ENCODE results near the gene NPAT. TPM values are rescaled to one million over a fixed set of nuclear protein-coding genes. Genes with fewer than 3 reads are reported as not detected.
A peak's percentile ranks its signal among the peaks of the same experiment; 100 is the strongest.
"Not testable (repeated sequence)": the region's sequence is repeated elsewhere in the genome, so short reads cannot be mapped to it uniquely, and the experiment has no call there.

The NPAT gene
- polyA plus RNA-seq, 1 donor from 2014 or later: 23.9 TPM

DNA sequence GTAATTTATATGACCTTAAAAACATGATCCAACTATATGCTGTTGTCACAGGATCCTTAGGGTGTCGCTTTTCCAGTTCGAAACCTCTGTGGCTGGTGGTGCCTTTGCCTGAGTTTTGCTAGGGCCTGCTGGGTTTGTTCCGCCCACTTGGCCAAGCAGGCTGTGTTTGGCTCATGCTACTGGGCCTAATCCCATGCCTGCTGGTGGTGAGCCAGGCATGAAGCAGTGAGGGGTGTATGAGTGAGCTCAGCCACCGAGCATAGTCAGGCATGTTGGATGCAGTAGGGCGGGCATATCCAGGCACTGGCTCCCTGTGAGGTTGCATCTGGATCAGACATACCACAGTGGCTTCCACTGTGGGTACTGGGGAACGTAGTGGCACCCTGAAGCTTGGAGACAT, 16.3 kb downstream of the NPAT start:
- Mint-ChIP-seq H3K36me3 (peaks cover 22% of the 10 kb centered on the region), H3K27ac (peak overlapping the region in 1 of 3 donors; percentile 71), H3K4me1 (peaks cover 23 to 31% (median 24%) of the 10 kb centered on the region in 3 donors), H3K4me3 (no peak overlapping the region), H3K9me3 (peaks cover 3 to 13% (median 11%) of the 10 kb centered on the region in 3 donors), H3K27me3 (no peaks in the 10 kb centered on the region)

DNA sequence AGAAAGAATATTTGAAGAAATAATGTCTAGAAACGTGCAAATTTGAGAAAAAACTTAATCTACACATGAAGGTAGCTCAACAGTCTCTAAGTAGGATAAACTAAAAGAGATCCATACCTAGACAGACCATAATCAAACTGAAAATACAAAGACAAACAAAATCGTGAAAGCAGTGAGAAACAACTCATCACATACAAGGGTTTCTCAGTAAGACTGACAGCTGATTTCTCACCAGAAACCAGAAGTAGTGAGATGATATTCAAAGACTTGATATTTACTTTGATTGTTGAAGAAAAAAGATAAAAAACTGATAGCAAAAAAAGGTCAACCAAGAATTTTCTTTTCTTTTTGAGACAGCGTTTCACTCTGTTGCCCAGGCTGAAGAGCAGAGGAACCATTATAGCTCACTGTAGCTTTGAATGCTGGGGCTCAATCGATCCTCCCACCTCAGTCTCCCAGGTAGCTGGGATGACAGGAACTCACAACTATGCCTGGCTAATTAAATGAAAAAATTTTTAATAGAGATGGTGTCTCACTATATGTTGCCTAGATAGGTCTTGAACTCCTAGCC, 17.4 kb downstream of the NPAT start:
- peaks cover 3 to 13% (median 11%) of the 10 kb centered on the region in 3 donors for H3K9me3 Mint-ChIP-seq
- no peak overlapping the region for H3K27ac Mint-ChIP-seq
- no peak overlapping the region for H3K4me3 Mint-ChIP-seq
- H3K4me1 Mint-ChIP-seq: peaks cover 25 to 34% (median 26%) of the 10 kb centered on the region in 3 donors
- peaks cover 17% of the 10 kb centered on the region for H3K36me3 Mint-ChIP-seq
- no peaks in the 10 kb centered on the region for H3K27me3 Mint-ChIP-seq

DNA sequence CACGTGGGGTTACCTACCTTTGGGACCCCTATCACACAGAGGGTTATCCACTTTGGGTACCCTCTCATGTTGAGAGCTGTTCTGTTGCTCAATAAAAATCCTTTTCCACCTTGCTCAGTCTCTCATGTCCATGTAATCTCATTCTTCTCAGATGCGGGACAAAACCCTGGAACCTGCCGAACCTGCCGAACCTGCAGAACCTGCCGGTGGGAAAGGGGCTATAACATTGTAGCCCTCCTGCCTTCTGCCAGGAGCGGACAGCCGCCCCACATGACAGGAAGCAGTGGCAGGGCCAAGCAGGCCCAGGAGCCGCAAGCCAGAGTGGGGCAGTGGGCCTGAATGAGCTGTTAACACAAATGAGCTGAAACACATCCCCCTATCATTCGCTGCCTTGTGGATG, 18.1 kb downstream of the NPAT start:
- H3K36me3 Mint-ChIP-seq: peaks cover 14% of the 10 kb centered on the region
- peaks cover 31 to 40% (median 31%) of the 10 kb centered on the region in 3 donors for H3K4me1 Mint-ChIP-seq
- H3K9me3 Mint-ChIP-seq: peaks cover 3 to 13% (median 11%) of the 10 kb centered on the region in 3 donors
- H3K27me3 Mint-ChIP-seq: no peaks in the 10 kb centered on the region
- H3K4me3 Mint-ChIP-seq: peak overlapping the region in 1 of 4 donors; percentile 32
- H3K27ac Mint-ChIP-seq: no peak overlapping the region

DNA sequence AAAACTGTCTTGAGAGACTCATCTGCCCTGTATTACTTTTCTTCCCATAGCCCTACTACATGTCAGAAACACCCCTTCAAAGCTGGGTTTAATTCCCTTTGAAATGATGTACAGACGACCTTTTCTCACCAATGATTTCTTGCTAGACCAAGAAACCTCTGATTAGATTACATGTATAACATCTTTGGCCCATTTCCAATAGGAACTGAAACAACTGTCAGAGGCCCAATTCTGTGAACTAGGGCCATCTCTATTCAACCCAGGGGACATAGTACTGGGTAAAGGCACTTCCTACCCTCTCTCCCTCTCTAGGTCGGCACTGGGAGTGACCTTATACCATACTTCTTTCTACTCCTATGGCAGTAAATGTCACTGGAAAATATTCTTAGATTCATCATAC, 19.4 kb downstream of the NPAT start:
- H3K4me3 Mint-ChIP-seq: no peak overlapping the region
- H3K4me1 Mint-ChIP-seq: peaks cover 29 to 40% (median 39%) of the 10 kb centered on the region in 3 donors
- peak overlapping the region in 1 of 3 donors; percentile 33 for H3K27ac Mint-ChIP-seq
- H3K9me3 Mint-ChIP-seq: peaks cover 3 to 13% (median 11%) of the 10 kb centered on the region in 3 donors
- no peaks in the 10 kb centered on the region for H3K27me3 Mint-ChIP-seq
- H3K36me3 Mint-ChIP-seq: peaks cover 9% of the 10 kb centered on the region

DNA sequence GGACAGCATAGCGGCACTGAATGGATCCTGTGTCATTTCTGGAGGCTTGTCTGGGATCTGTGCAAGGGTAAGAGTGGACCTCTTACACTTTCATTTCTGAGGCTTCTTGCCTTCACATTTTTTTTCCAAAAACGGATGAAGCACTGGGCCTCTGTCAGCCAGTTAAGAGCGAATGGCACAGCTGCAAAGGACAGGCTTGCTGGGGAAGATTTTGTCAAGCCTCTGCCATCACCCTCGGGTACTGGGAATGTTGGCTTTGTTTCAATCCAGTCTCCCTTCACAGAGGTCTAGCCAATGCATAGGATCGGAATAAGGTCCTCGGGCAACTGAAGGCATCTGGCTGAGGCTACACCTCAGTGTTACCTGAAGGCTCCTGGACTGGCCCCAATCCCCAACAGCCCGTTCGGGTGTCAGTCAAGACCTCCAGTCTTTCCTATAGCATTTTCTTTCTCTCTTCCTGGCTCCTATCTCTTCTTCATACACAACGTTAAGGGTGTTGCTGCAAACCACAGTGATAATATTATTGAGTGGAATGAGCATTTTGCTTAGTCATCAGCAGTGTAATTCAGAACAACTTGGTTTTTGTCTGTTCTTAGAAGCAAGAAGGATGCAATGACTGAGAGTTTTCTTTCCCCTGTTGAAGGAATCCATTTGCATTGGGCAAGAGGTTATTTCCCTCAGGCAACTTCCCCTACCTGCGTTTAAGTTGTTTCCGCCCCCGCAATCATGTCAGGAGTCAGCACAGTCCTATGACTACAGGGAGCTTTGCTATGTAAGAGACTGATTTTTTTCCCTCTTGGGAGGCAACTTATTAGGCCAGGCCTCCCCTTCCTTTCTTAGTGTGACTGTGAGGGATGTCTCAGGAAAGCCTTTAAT, 22.8 kb downstream of the NPAT start:
- Mint-ChIP-seq H3K36me3 (peaks cover 2% of the 10 kb centered on the region), H3K4me3 (peak overlapping the region in 2 of 4 donors; percentile 52 to 81), H3K9me3 (peaks cover under 1 to 9% (median 5%) of the 10 kb centered on the region in 3 donors), H3K27ac (peak overlapping the region; percentile 69 to 74 (median 73)), H3K27me3 (no peaks in the 10 kb centered on the region), H3K4me1 (peaks cover 42 to 52% (median 50%) of the 10 kb centered on the region in 3 donors)

DNA sequence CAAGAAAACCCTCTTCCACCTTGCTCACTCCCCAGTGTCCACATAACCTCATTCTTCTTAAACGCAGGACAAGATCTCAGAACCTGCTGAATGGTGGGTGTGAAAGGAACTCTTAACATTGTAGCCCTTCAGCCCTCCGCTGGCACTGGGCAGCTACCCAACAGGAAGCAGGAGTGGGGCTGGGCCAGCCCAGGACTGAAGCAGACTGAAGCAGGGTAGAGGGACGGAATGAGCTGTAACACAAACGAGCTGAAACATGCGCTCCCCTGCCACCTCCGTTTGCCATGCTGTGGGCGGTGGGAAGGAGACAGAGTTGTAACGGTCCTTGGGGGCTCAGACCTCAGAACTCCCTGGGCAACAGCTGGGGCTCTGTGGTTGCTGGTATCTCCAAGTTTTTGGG, 23.6 kb downstream of the NPAT start:
- H3K9me3 Mint-ChIP-seq: peaks cover 0 to 6% (median 4%) of the 10 kb centered on the region in 3 donors
- H3K4me3 Mint-ChIP-seq: no peak overlapping the region

GRCh38 chr11:108197351-108197750, 25.1 kb downstream of the NPAT start:
- peaks cover 32 to 38% (median 37%) of the 10 kb centered on the region in 3 donors for H3K4me1 Mint-ChIP-seq
- H3K4me3 Mint-ChIP-seq: peak overlapping the region in 1 of 4 donors; percentile 41
- no peaks in the 10 kb centered on the region for H3K27me3 Mint-ChIP-seq
- no peaks in the 10 kb centered on the region for H3K9me3 Mint-ChIP-seq
- H3K36me3 Mint-ChIP-seq: peaks cover 3% of the 10 kb centered on the region
- H3K27ac Mint-ChIP-seq: no peak overlapping the region

More for the DNA sequence above, 23.6 kb downstream of the NPAT start:
- H3K36me3 Mint-ChIP-seq: peaks cover 4% of the 10 kb centered on the region
- H3K27me3 Mint-ChIP-seq: no peaks in the 10 kb centered on the region
- H3K27ac Mint-ChIP-seq: peak overlapping the region in 1 of 3 donors; percentile 21
- H3K4me1 Mint-ChIP-seq: peaks cover 41 to 49% (median 48%) of the 10 kb centered on the region in 3 donors

DNA sequence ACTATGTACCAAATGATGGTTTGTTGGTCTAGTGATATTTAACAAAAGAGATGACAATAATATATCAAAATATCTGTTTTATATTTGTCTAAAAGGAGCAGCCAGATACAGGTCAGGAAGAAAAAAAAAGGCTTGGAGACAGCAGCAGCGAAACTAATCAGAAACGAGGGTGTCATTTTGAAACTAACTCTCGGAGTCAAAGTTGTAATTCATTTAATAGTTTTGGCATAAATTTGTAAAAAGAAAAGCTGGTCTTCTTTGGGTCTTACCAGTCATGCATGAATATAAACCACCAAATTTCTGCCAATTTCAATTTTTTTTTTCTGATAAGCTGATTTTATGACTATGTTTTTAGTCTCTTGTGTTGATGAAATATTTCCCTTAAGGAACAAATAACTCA, 25.5 kb downstream of the NPAT start:
- Mint-ChIP-seq H3K27me3 (no peaks in the 10 kb centered on the region), H3K36me3 (peaks cover 3% of the 10 kb centered on the region), H3K4me1 (peaks cover 30 to 38% (median 37%) of the 10 kb centered on the region in 3 donors), H3K4me3 (peak overlapping the region in 1 of 4 donors; percentile 41), H3K27ac (peak overlapping the region in 1 of 3 donors; percentile 39), H3K9me3 (no peaks in the 10 kb centered on the region)

DNA sequence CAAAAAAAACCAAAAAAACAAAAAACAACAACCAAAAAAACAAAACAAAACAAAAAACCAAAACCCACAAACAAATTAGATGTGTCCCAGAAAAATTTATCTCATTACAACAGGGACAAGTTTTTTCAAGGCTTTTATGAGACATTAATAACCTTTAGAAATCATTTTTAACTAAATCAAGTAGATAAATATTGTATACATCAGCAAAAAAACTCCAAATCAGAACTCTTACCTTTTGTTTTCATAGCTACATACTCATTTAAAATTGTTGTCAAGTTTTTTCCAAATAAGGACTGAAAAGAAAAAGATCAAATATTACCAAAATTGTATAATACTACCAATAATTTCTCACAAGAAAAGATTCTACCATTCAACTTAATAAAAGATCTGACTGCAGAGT, 28.7 kb downstream of the NPAT start:
- Mint-ChIP-seq H3K27me3 (no peaks in the 10 kb centered on the region), H3K36me3 (peaks cover 6% of the 10 kb centered on the region), H3K4me3 (no peak overlapping the region), H3K4me1 (peaks cover 9 to 25% (median 20%) of the 10 kb centered on the region in 3 donors), H3K9me3 (no peaks in the 10 kb centered on the region), H3K27ac (no peak overlapping the region)

DNA sequence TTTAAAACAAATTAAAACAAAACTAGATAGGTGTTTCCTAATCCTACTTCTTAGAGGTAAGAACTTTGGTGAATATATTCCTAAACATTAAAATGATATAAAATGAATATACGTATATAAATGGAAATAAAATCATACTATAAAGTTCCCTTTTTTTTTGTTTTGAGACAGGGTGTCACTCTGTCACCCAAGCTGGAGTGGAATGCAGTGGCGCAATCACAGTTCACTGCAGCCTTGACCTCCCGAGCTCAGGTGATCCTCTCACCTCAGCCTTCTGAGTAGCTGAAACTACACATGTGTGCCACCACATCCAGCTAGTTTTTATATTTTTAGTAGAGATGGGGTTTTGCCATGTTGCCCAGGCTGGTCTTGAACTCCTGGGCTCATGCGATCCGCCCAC, 44.9 kb downstream of the NPAT start:
- no peak overlapping the region for H3K27ac Mint-ChIP-seq
- peaks cover 3% of the 10 kb centered on the region for H3K36me3 Mint-ChIP-seq
- H3K9me3 Mint-ChIP-seq: no peaks in the 10 kb centered on the region
- no peak overlapping the region for H3K4me3 Mint-ChIP-seq
- no peaks in the 10 kb centered on the region for H3K27me3 Mint-ChIP-seq
- H3K4me1 Mint-ChIP-seq: peaks cover 15 to 21% (median 18%) of the 10 kb centered on the region in 3 donors

DNA sequence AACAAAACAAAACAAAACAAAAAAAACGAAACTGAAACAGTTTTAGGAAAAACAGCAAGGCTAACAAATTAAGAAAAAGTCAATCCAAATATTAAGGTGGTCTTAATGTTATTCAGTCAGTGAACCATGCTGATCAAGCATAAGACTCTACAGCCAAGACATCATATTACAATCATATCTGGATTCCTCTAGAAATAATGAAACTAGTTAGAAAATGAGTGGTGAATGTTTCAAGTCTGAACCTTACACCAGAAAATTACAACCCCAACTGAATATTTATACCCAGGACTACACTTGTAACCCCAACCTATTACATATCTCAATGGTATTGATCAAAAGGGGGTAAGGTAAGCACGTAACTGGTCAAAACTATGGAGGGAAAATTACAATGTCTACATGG, 52.3 kb downstream of the NPAT start:
- H3K4me3 Mint-ChIP-seq: peak overlapping the region in 1 of 4 donors; percentile 59
- peak overlapping the region in 2 of 3 donors; percentile 3 to 64 for H3K27ac Mint-ChIP-seq
- peaks cover 8% of the 10 kb centered on the region for H3K36me3 Mint-ChIP-seq
- H3K4me1 Mint-ChIP-seq: peaks cover 18 to 25% (median 25%) of the 10 kb centered on the region in 3 donors
- no peaks in the 10 kb centered on the region for H3K27me3 Mint-ChIP-seq
- H3K9me3 Mint-ChIP-seq: no peaks in the 10 kb centered on the region

DNA sequence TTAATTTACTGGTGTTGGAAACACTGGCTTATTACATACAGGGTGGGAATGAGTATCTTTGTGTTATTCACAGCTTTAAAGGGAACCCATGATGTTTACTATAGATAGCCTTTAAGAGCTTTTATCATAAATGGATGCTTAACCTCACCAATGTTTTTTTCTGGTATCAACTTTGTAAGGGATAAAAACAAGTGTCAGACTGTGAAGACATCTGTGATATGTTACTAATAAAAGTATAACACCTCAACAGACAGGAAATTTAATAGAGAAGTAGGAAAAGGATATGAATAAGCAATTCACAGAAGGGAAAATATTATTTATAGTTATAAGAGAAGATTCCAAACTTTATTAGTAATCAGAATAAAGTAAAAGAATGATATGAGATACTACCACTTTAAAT, 54.8 kb downstream of the NPAT start:
- Mint-ChIP-seq H3K36me3 (peaks cover 8% of the 10 kb centered on the region), H3K4me3 (no peak overlapping the region), H3K27me3 (no peaks in the 10 kb centered on the region), H3K9me3 (no peaks in the 10 kb centered on the region), H3K4me1 (peaks cover 8 to 17% (median 14%) of the 10 kb centered on the region in 3 donors), H3K27ac (no peak overlapping the region)

GRCh38 chr11:108162878-108163277, 59.6 kb downstream of the NPAT start:
- peaks cover 10 to 13% (median 11%) of the 10 kb centered on the region in 3 donors for H3K4me1 Mint-ChIP-seq
- H3K9me3 Mint-ChIP-seq, H3K27ac Mint-ChIP-seq, H3K36me3 Mint-ChIP-seq, H3K4me3 Mint-ChIP-seq, H3K27me3 Mint-ChIP-seq: not testable (repeated sequence)

- Mint-ChIP-seq H3K9me3 (peaks cover 0 to 2% (median 0%) of the 10 kb centered on the region in 3 donors), H3K36me3 (peaks cover 2% of the 10 kb centered on the region), H3K4me1 (peaks cover 10 to 11% (median 11%) of the 10 kb centered on the region in 3 donors), H3K4me3 (no peak overlapping the region), H3K27me3 (no peaks in the 10 kb centered on the region), H3K27ac (peak overlapping the region; percentile 9 to 93 (median 50))
These were observed 61.4 kb downstream of the NPAT start for GRCh38 chr11:108160970-108161566.

GRCh38 chr11:108154591-108154990, 67.8 kb downstream of the NPAT start:
- no peaks in the 10 kb centered on the region for H3K36me3 Mint-ChIP-seq
- H3K4me1 Mint-ChIP-seq: no peaks in the 10 kb centered on the region
- H3K9me3 Mint-ChIP-seq: no peaks in the 10 kb centered on the region
- no peak overlapping the region for H3K4me3 Mint-ChIP-seq
- H3K27me3 Mint-ChIP-seq: no peaks in the 10 kb centered on the region
- no peak overlapping the region for H3K27ac Mint-ChIP-seq
